AG09309 (cell line): ENCODE results near the gene PTPRU.

ENCODE experiments used
- DNase-seq: peaks from one replicate; pipeline ENCODE4 v3.0.0-alpha.2; 2010; ENCODE audit warnings: low read depth
- H3K4me3 ChIP-seq: 2 replicates; pipeline ENCODE4 v1.5.1; 2011; ENCODE audit warnings: mild to moderate bottlenecking, low read depth, low read length, moderate library complexity; ENCODE audit not compliant: control insufficient read depth
- CTCF ChIP-seq: IDR thresholded peaks from 2 replicates; pipeline ENCODE4 v1.5.1; 2011; ENCODE audit warnings: mild to moderate bottlenecking, low read depth, low read length, inconsistent platforms; ENCODE audit not compliant: insufficient read depth, control insufficient read depth; ENCODE audit errors: missing control alignments

The PTPRU gene

GRCh38 chr1:29330856-29331255 lies 94.5 kb downstream of the PTPRU start:
- no peak overlapping the region for H3K4me3 ChIP-seq
- no peak for TF ChIP-seq CTCF
- DNase-seq, result no peak

GRCh38 chr1:29331309-29331708 lies 95.0 kb downstream of the PTPRU start:
- no peak for DNase-seq
- no peak overlapping the region for H3K4me3 ChIP-seq
- no peak for TF ChIP-seq CTCF

DNA sequence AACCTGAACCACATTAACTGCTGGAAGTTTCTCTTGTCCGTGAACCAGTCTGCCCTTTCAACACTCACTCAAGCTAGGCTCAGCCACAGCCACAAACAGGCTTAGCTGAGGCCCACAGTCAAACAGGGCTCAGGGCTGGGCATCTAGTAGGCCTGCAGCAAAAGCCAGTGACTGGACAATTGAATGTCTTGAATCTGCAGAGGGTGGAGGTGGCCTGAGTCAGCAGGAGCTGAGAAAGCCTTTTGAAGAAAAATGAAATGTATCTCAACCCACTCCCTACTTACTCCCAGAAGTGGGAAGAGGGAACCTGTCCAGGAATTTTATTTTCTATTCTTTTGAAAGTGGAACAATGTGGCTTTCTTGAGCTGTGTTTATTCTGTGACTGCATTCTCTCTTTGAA lies 95.4 kb downstream of the PTPRU start:
- no peak for TF ChIP-seq CTCF
- no peak overlapping the region for H3K4me3 ChIP-seq
- DNase-seq, result no peak

GRCh38 chr1:29332204-29332603 lies 95.9 kb downstream of the PTPRU start:
- peak; percentile 34 for TF ChIP-seq CTCF
- no peak for DNase-seq
- H3K4me3 ChIP-seq, result no peak overlapping the region

- no peak for TF ChIP-seq CTCF
- DNase-seq, result no peak
- no peak overlapping the region for H3K4me3 ChIP-seq
Observed at GRCh38 chr1:29333008-29333407, 96.7 kb downstream of the PTPRU start.

- DNase-seq, result no peak
- no peak overlapping the region for H3K4me3 ChIP-seq
- TF ChIP-seq CTCF, result no peak
Observed at GRCh38 chr1:29335573-29335972, 99.3 kb downstream of the PTPRU start.
